Mesodermal cell (in vitro differentiated cells): ENCODE results near the gene GRM8.

Experiments used
- H3K27ac ChIP-seq: 2 replicates; pipeline ENCODE4 v1.7.0; 2013; ENCODE audit warnings: mild to moderate bottlenecking, low read depth, low read length, moderate library complexity; ENCODE audit not compliant: severe bottlenecking
- H3K36me3 ChIP-seq: 2 replicates; pipeline ENCODE4 v1.7.1; 2013; ENCODE audit warnings: mild to moderate bottlenecking, low read length, moderate library complexity; ENCODE audit not compliant: control insufficient read depth, insufficient read depth
- H3K4me1 ChIP-seq: one replicate; pipeline ENCODE4 v1.7.1; 2013; ENCODE audit warnings: mild to moderate bottlenecking, low read length; ENCODE audit not compliant: insufficient read depth, control insufficient read depth, poor library complexity, severe bottlenecking
- H3K4me3 ChIP-seq: 2 replicates; pipeline ENCODE4 v1.7.0; 2013; ENCODE audit warnings: low read length, control low read depth, mild to moderate bottlenecking; ENCODE audit not compliant: insufficient read depth, poor library complexity, severe bottlenecking; ENCODE audit errors: extremely low read depth
- H3K9me3 ChIP-seq: 2 replicates; pipeline ENCODE4 v1.7.1; 2013; ENCODE audit warnings: mild to moderate bottlenecking, low read length, moderate library complexity; ENCODE audit not compliant: control insufficient read depth
- WGBS, 2 experiments: methylation state at CpG; one replicate each; pipeline ENCODE4 v1.1.5; 2013; ENCODE audit warnings: missing lambda C conversion rate in 2 of 2; ENCODE audit not compliant: insufficient coverage in 2 of 2; 5-methylcytosine and 5-hydroxymethylcytosine counted together

Gene GRM8

GRCh38 chr7:127231415-127231814 lies 21.3 kb downstream of the GRM8 start:
- Histone ChIP-seq H3K4me1 (no peaks in the 10 kb centered on the region), H3K36me3 (no peaks in the 10 kb centered on the region), H3K27ac (no peak overlapping the region), H3K4me3 (no peak overlapping the region), H3K9me3 (no peaks in the 10 kb centered on the region)

DNA sequence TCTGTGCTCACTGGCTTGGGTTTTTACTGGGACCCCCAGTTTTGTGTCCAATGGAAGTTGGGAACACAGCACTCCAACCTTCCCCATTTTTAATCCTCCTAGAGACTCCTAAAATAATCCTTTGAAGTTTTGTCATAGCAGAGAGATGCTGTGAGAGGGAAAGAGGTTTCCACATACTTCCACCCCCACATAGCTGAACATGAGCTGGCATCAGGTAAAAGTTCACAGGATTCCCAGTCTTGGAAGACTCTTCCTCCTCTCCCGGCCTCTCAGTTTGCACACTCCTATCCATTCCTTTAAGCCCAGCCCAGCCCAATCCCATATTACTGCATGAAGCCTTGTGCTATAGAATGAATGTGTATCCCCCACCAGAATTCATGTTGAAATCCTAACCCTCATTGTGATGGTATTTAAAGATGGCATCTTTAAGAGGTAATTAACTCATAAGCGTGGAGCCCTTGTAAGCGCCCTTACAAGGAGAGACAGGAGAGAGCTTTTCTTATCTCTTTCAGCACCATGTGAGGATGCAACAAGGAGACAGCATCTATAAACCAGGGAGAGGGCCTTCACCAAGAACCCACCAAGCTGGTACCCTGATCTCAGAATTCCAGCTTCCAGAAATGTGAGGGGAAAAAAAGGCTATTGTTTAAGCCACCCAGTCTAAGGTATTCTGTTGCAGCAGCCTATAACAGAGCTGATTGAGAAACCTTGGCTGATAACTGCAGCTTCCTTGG lies 22.4 kb downstream of the GRM8 start:
- 94% methylated on average over 3 of the region's 3 CpGs; no CpG with 5 or more reads in 1 of the 2 experiments for WGBS, 2 experiments
- Histone ChIP-seq H3K4me1 (no peaks in the 10 kb centered on the region), H3K36me3 (no peaks in the 10 kb centered on the region), H3K27ac (no peak overlapping the region), H3K9me3 (no peaks in the 10 kb centered on the region), H3K4me3 (no peak overlapping the region)

GRCh38 chr7:127226685-127227374 lies 25.9 kb downstream of the GRM8 start:
- Histone ChIP-seq H3K36me3 (no peaks in the 10 kb centered on the region), H3K27ac (no peak overlapping the region), H3K4me3 (no peak overlapping the region), H3K9me3 (no peaks in the 10 kb centered on the region), H3K4me1 (no peaks in the 10 kb centered on the region)
- 43 to 52% methylated on average over 6 to 7 of the region's 10 CpGs for WGBS, 2 experiments

DNA sequence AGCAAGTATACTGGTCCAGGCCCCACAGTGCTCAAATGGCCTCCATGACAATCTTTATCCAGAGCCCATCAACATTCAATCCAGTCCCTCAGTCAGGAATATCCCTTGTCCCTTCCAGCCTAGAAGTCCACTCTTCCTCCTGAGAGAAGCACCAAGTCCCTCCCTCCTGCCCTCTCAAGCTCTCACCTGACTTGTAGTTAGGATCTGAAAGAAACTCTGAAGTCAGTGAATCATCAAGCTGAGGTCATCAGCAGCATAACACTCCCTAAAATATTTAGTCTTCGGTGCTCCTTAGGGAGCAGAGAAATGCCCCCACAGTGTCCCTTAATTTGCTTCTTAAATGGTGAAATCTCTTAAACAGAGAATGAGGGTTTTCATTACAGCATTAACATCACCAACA lies 31.0 kb downstream of the GRM8 start:
- no CpG with 5 or more reads among the region's 1 CpG for WGBS, 2 experiments
- Histone ChIP-seq H3K27ac (no peak overlapping the region), H3K36me3 (no peaks in the 10 kb centered on the region), H3K4me1 (no peaks in the 10 kb centered on the region), H3K4me3 (no peak overlapping the region), H3K9me3 (no peaks in the 10 kb centered on the region)

- WGBS, 2 experiments = 70 to 94% methylated on average over 3 of the region's 4 CpGs
- peak overlapping the region; percentile 20 for H3K27ac ChIP-seq
Measured at GRCh38 chr7:127214956-127215718, 37.6 kb downstream of the GRM8 start.

GRCh38 chr7:127209886-127210285 lies 42.9 kb downstream of the GRM8 start:
- H3K27ac ChIP-seq = no peak overlapping the region
- H3K36me3 ChIP-seq = no peaks in the 10 kb centered on the region
- H3K4me3 ChIP-seq = no peak overlapping the region
- H3K4me1 ChIP-seq = no peaks in the 10 kb centered on the region
- H3K9me3 ChIP-seq = no peaks in the 10 kb centered on the region
- no CpG with 5 or more reads among the region's 2 CpGs for WGBS, 2 experiments

More at GRCh38 chr7:127214956-127215718, 37.6 kb downstream of the GRM8 start:
- Histone ChIP-seq H3K4me1 (no peaks in the 10 kb centered on the region), H3K9me3 (no peaks in the 10 kb centered on the region), H3K36me3 (no peaks in the 10 kb centered on the region), H3K4me3 (no peak overlapping the region)

DNA sequence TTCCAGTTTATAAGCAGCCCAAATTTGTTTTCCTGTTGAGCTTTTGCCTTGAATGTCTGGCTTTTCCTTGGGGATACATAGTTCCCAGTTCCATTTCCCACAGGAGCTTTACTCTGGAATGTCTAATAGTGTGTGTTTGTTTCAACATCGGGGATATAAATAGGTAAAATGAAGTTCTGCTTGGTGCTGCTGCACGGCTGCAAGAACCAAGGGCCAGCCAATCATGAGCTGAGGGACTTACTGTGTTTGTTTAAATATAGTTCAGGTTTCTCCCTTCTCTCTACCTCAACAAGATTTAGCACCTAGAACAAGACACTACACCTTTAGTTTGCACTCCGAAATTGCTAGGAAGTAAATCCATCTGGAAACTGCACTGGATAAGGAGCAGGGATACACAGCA lies 43.9 kb downstream of the GRM8 start:
- no peak overlapping the region for H3K27ac ChIP-seq

GRCh38 chr7:127208351-127208750 lies 44.4 kb downstream of the GRM8 start:
- H3K36me3 ChIP-seq = no peaks in the 10 kb centered on the region
- no peak overlapping the region for H3K27ac ChIP-seq
- H3K4me1 ChIP-seq = no peaks in the 10 kb centered on the region
- no peak overlapping the region for H3K4me3 ChIP-seq
- WGBS, 2 experiments = 87 to 91% methylated on average over 3 of the region's 3 CpGs
- H3K9me3 ChIP-seq = no peaks in the 10 kb centered on the region

More for the DNA sequence above, 43.9 kb downstream of the GRM8 start:
- Histone ChIP-seq H3K36me3 (no peaks in the 10 kb centered on the region), H3K9me3 (no peaks in the 10 kb centered on the region), H3K4me3 (no peak overlapping the region), H3K4me1 (no peaks in the 10 kb centered on the region)
- no CpG with 5 or more reads among the region's 3 CpGs for WGBS, 2 experiments

- Histone ChIP-seq H3K36me3 (no peaks in the 10 kb centered on the region), H3K4me1 (no peaks in the 10 kb centered on the region), H3K9me3 (no peaks in the 10 kb centered on the region), H3K27ac (no peak overlapping the region), H3K4me3 (no peak overlapping the region)
- 94 to 95% methylated on average over 2 to 3 of the region's 5 CpGs for WGBS, 2 experiments
Measured at GRCh38 chr7:127207806-127208205, 44.9 kb downstream of the GRM8 start.

DNA sequence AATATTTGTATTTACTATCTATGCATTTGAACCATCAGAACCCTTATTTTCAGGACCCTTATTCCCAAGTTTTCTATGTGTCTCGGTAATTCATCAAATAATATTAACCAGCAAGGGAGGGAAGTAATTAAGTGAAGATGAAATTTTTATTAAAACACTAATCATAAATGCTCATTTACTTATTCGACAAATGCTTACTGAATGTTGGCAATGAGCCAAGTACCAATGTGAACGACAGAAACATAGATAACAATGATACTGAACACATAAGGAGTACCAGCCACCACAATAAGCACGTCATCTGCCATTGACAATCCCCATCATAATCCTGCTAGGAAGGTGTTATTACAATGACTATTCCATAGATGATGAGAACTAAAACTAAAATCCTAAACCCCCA lies 45.5 kb downstream of the GRM8 start:
- Histone ChIP-seq H3K27ac (no peak overlapping the region), H3K9me3 (no peaks in the 10 kb centered on the region), H3K4me1 (no peaks in the 10 kb centered on the region), H3K36me3 (no peaks in the 10 kb centered on the region), H3K4me3 (no peak overlapping the region)
- 92% methylated on average over 2 of the region's 4 CpGs; no CpG with 5 or more reads in 1 of the 2 experiments for WGBS, 2 experiments
